HepG2 (cell line): ENCODE results near the gene HOTAIR. TPM values are rescaled to one million over a fixed set of nuclear protein-coding genes. Genes with fewer than 3 reads are reported as not detected.

ENCODE experiments used
- ATAC-seq: fragments of 200-7000 bp; cut with Tn5 transposase; 3 replicates; pipeline ENCODE4 v1.9.1; 2020; ENCODE audit warnings: mild to moderate bottlenecking, moderate library complexity
- BruUV-seq: library from RNA; stranded (reverse); fragments of 400-500 nt; replicated peaks from 2 replicates; lab custom pipeline; 2021; lab: Mats Ljungman, UMichigan
- CTCF ChIA-PET: fragments of 300-600 bp; formaldehyde crosslinking; extraction: SDS; loops from one replicate; lab custom pipeline; 2021; ENCODE audit warnings: low total read pairs, inconsistent platforms, low intra/inter-chr PET ratio; lab: Yijun Ruan, JAX
- POLR2A ChIA-PET: fragments of 350-600 bp; sonication (Branson Sonifier 250); formaldehyde crosslinking; loops from one replicate; lab custom pipeline; 2020; ENCODE audit warnings: antibody characterized with exemption, inconsistent platforms; lab: Yijun Ruan, JAX
- DNase-seq: peaks from one replicate; pipeline ENCODE4 v3.0.0-alpha.2; 2015; ENCODE audit warnings: low spot score
- FAIRE-seq: peaks from 3 replicates; lab custom pipeline; 2011; peaks lifted over from hg19 to GRCh38; lab: Jason Lieb, UNC
- H2AFZ ChIP-seq: one replicate; pipeline ENCODE4 v1.6.1; 2011; ENCODE audit warnings: low read length, inconsistent platforms
- H3K27ac ChIP-seq: fragments of 300-600 bp; 3 replicates; pipeline ENCODE4 v1.8.0; 2011; ENCODE audit warnings: mixed run types, mild to moderate bottlenecking, mixed read lengths, low read length, inconsistent platforms; ENCODE audit not compliant: insufficient read depth; ENCODE audit errors: extremely low read length
- H3K27me3 ChIP-seq, 2 experiments: fragments of 200-600 bp in 1 of 2; 2 replicates in 1 of 2; 3 replicates in 1 of 2; pipeline versions ENCODE4 v1.6.0 to v1.8.0; 2011; ENCODE audit warnings: low read length in 2 of 2, mild to moderate bottlenecking in 2 of 2, moderate library complexity in 2 of 2, inconsistent platforms in 1 of 2; ENCODE audit not compliant: insufficient read depth in 2 of 2, control insufficient read depth in 1 of 2
- H3K36me3 ChIP-seq, 2 experiments: fragments of 200-600 bp in 1 of 2; replicated peaks in 1 of 2; 2 replicates in 1 of 2; 3 replicates in 1 of 2; pipeline versions ENCODE4 v1.5.1 to v1.8.0; 2011; ENCODE audit warnings: low read length in 2 of 2, inconsistent platforms in 1 of 2; ENCODE audit not compliant: insufficient read depth in 2 of 2, control insufficient read depth in 1 of 2
- H3K4me1 ChIP-seq: 2 replicates; pipeline ENCODE4 v1.5.1; 2012; ENCODE audit warnings: low read length, inconsistent platforms; ENCODE audit not compliant: insufficient read depth
- H3K4me2 ChIP-seq: 2 replicates; pipeline ENCODE4 v1.6.0; 2011; ENCODE audit warnings: low read depth, low read length, inconsistent platforms
- H3K4me3 ChIP-seq, 3 experiments: fragments of 200-600 bp in 1 of 3; sonication (generic), shearing (Covaris generic) in 1 of 3; replicated peaks in 1 of 3; 2 replicates each; pipeline ENCODE4 v1.5.1; 2011 to 2016; ENCODE audit warnings: low read length in 3 of 3, inconsistent platforms in 2 of 3, low read depth in 2 of 3, mild to moderate bottlenecking in 2 of 3, control low read depth in 1 of 3, mixed read lengths in 1 of 3; ENCODE audit not compliant: insufficient read depth in 1 of 3
- H3K79me2 ChIP-seq: one replicate; pipeline ENCODE4 v1.6.1; 2011; ENCODE audit warnings: low read length, inconsistent platforms; ENCODE audit not compliant: insufficient read depth
- H3K9ac ChIP-seq: 2 replicates; pipeline ENCODE4 v1.6.0; 2011; ENCODE audit warnings: mild to moderate bottlenecking, low read depth, low read length, inconsistent platforms; ENCODE audit not compliant: insufficient read depth
- H3K9me3 ChIP-seq: 2 replicates; pipeline ENCODE4 v1.5.1; 2012; ENCODE audit warnings: mild to moderate bottlenecking, low read length
- H4K20me1 ChIP-seq: 2 replicates; pipeline ENCODE4 v1.6.0; 2011; ENCODE audit warnings: inconsistent platforms, mild to moderate bottlenecking, low read length, moderate library complexity; ENCODE audit not compliant: insufficient read depth
- DNMT3B ChIP-seq: conservative IDR thresholded peaks from 2 replicates; pipeline ENCODE4 v1.6.1; 2016; ENCODE audit warnings: missing biosample characterization, control low read depth
- KDM1A ChIP-seq: IDR thresholded peaks from 2 replicates; pipeline ENCODE4 v1.6.1; 2016; ENCODE audit warnings: missing compliant biosample characterization
- RBFOX2 ChIP-seq: fragments of 200-400 bp; formaldehyde crosslinking; IDR thresholded peaks from 2 replicates; pipeline ENCODE4 v1.6.1; 2017; ENCODE audit warnings: low read depth, mild to moderate bottlenecking, low read length
- ZNF746 ChIP-seq: sonication (generic); formaldehyde crosslinking; IDR thresholded peaks from 2 replicates; pipeline ENCODE4 v1.8.0; 2022; ENCODE audit warnings: mild to moderate bottlenecking, missing genetic modification reagents
- WGBS: methylation state at CpG from one replicate; pipeline ENCODE4 v1.1.6; 2017; ENCODE audit warnings: low lambda C conversion rate; 5-methylcytosine and 5-hydroxymethylcytosine counted together
- in situ Hi-C: cut with HindIII; loops from 2 replicates; pipeline ENCODE4 v1.10.0; 2017; ENCODE audit warnings: low pct_unique_long_range_greater_than_20kb; ENCODE audit not compliant: extremely low pct_ligation_motif_present
- intact Hi-C: fragments of 100-400 bp; cut with micrococcal nuclease; formaldehyde crosslinking; loops from one replicate; pipeline ENCODE4 v1.10.0; 2022; ENCODE audit not compliant: unreplicated experiment
- polyA plus RNA-seq, 8 experiments: library from polyadenylated mRNA; depleted of rRNA in 3 of 8; stranded (reverse) in 7 of 8; unstranded in 1 of 8; fragments of >200 nt; fragmentation: Illumina TruSeq in 4 of 8; extraction: Trizol in 4 of 8; gene quantifications; 2 replicates each; pipeline versions ENCODE4 v1.2.1 to v1.2.3, GENCODE V29; 2011 to 2016; ENCODE audit warnings: low read depth in 4 of 8, missing spikeins in 1 of 8, mixed read lengths in 1 of 8; ENCODE audit not compliant: insufficient read depth in 1 of 8
- total RNA-seq, 5 experiments: library from RNA; depleted of rRNA; stranded (reverse); fragments of >200 nt; fragmentation: Illumina TruSeq; extraction: Trizol; gene quantifications; 2 replicates each; pipeline ENCODE4 v1.2.3, GENCODE V29; 2016; ENCODE audit warnings: low read depth in 1 of 5
- TF ChIP-seq, protein P1 (sequence below): sonication (generic); formaldehyde crosslinking; IDR thresholded peaks from 2 replicates; pipeline ENCODE4 v1.4.0; 2020; ENCODE audit warnings: missing genetic modification reagents

The HOTAIR gene
- total and polyA plus RNA-seq, 2 of the 13 experiments (the other 11 are each of a cell fraction or from before 2014, with no cell fraction given): not detected

- intact Hi-C loops: no loop called here
- H3K9me3 ChIP-seq: no peaks in the 10 kb centered on the region
- ChIA-PET POLR2A (no interaction called here), CTCF (no interaction called here)
- no peak overlapping the region for H3K4me3 ChIP-seq
- FAIRE-seq: no peak
- no peak for ATAC-seq
- in situ Hi-C loops: loop anchor here (25.0 kb wide), 1 partner anchor 141 kb away; no protein-coding TSS in a partner anchor
- no peaks in the 10 kb centered on the region for H4K20me1 ChIP-seq
- H3K27ac ChIP-seq: no peak overlapping the region
- TF ChIP-seq, protein P1, sequence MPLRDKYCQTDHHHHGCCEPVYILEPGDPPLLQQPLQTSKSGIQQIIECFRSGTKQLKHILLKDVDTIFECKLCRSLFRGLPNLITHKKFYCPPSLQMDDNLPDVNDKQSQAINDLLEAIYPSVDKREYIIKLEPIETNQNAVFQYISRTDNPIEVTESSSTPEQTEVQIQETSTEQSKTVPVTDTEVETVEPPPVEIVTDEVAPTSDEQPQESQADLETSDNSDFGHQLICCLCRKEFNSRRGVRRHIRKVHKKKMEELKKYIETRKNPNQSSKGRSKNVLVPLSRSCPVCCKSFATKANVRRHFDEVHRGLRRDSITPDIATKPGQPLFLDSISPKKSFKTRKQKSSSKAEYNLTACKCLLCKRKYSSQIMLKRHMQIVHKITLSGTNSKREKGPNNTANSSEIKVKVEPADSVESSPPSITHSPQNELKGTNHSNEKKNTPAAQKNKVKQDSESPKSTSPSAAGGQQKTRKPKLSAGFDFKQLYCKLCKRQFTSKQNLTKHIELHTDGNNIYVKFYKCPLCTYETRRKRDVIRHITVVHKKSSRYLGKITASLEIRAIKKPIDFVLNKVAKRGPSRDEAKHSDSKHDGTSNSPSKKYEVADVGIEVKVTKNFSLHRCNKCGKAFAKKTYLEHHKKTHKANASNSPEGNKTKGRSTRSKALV: no peak
- TF ChIP-seq ZNF746 (CRISPR knock-in tag) (no peak), RBFOX2 (no peak), DNMT3B (CRISPR knock-in tag) (no peak), KDM1A (CRISPR knock-in tag) (no peak)
- no peak overlapping the region for H2AFZ ChIP-seq
- no peak for DNase-seq
- H3K27me3 ChIP-seq: peaks cover 5 to 79% of the 10 kb centered on the region in 2 experiments
- 17% methylated on average over 17 of the region's 31 CpGs for WGBS
- BruUV-seq: no TSS peak
- no peaks in the 10 kb centered on the region for H3K36me3 ChIP-seq
- H3K79me2 ChIP-seq: no peaks in the 10 kb centered on the region
- H3K4me2 ChIP-seq: no peak overlapping the region
- H3K4me1 ChIP-seq: no peaks in the 10 kb centered on the region
- no peak overlapping the region for H3K9ac ChIP-seq
Measured at GRCh38 chr12:53928054-53928835, 46.5 kb downstream of the HOTAIR start.
